NCI-H2196 (cell line): ENCODE results near the gene NPAS3.

ENCODE experiments used
- DNase-seq: peaks from one replicate; lab custom pipeline; 2025; ENCODE audit not compliant: unreplicated experiment; lab: John Stamatoyannopoulos, UW

NPAS3 gene

GRCh38 chr14:33505963-33506329 lies 567.3 kb downstream of the NPAS3 start:
- DNase-seq: no peak

- no peak for DNase-seq
These were observed 569.7 kb downstream of the NPAS3 start for GRCh38 chr14:33508126-33509062.

GRCh38 chr14:33509454-33509853 lies 570.8 kb downstream of the NPAS3 start:
- DNase-seq: no peak

- no peak for DNase-seq
These were observed 571.4 kb downstream of the NPAS3 start for GRCh38 chr14:33510063-33510481.

GRCh38 chr14:33510991-33511390 lies 572.3 kb downstream of the NPAS3 start:
- no peak for DNase-seq

GRCh38 chr14:33511851-33512640 lies 573.4 kb downstream of the NPAS3 start:
- no peak for DNase-seq

- no peak for DNase-seq
These were observed 576.8 kb downstream of the NPAS3 start for GRCh38 chr14:33515441-33515840.

- no peak for DNase-seq
These were observed 577.2 kb downstream of the NPAS3 start for GRCh38 chr14:33515899-33516298.

GRCh38 chr14:33516898-33517436 lies 578.3 kb downstream of the NPAS3 start:
- DNase-seq: no peak

GRCh38 chr14:33521192-33521591 lies 582.5 kb downstream of the NPAS3 start:
- no peak for DNase-seq

GRCh38 chr14:33524244-33524643 lies 585.6 kb downstream of the NPAS3 start:
- no peak for DNase-seq

GRCh38 chr14:33525626-33526025 lies 586.9 kb downstream of the NPAS3 start:
- DNase-seq: no peak

- DNase-seq: no peak
These were observed 588.5 kb downstream of the NPAS3 start for GRCh38 chr14:33527023-33527634.

- DNase-seq: no peak
These were observed 590.0 kb downstream of the NPAS3 start for GRCh38 chr14:33528655-33529054.

- DNase-seq: no peak
These were observed 591.4 kb downstream of the NPAS3 start for GRCh38 chr14:33529787-33530757.

GRCh38 chr14:33532553-33532952 lies 593.9 kb downstream of the NPAS3 start:
- no peak for DNase-seq

GRCh38 chr14:33534104-33534503 lies 595.4 kb downstream of the NPAS3 start:
- no peak for DNase-seq

- no peak for DNase-seq
These were observed 596.0 kb downstream of the NPAS3 start for GRCh38 chr14:33534632-33535031.

GRCh38 chr14:33539918-33540357 lies 601.3 kb downstream of the NPAS3 start:
- no peak for DNase-seq

- DNase-seq: no peak
These were observed 602.5 kb downstream of the NPAS3 start for GRCh38 chr14:33541171-33541570.
